SH-SY5Y (cell line): ENCODE measurements around the gene KCNN3.

Experiments
- GATA2 ChIP-seq: IDR thresholded peaks from 2 replicates; pipeline ENCODE4 v1.6.1; 2011; ENCODE audit warnings: mild to moderate bottlenecking, low read depth, low read length
- GATA3 ChIP-seq: IDR thresholded peaks from 2 replicates; pipeline ENCODE4 v1.6.1; 2011; ENCODE audit warnings: low read depth, mild to moderate bottlenecking, low read length, moderate library complexity

The KCNN3 gene

GRCh38 chr1:154767315-154768240 is 102.5 kb downstream of the KCNN3 start:
- TF ChIP-seq GATA3 (no peak), GATA2 (no peak)

- no peak for TF ChIP-seq GATA2
- no peak for TF ChIP-seq GATA3
These were observed 104.1 kb downstream of the KCNN3 start for GRCh38 chr1:154765970-154766369.

- no peak for TF ChIP-seq GATA3
- no peak for TF ChIP-seq GATA2
These were observed 105.3 kb downstream of the KCNN3 start for GRCh38 chr1:154764773-154765172.

GRCh38 chr1:154764181-154764580 is 105.9 kb downstream of the KCNN3 start:
- TF ChIP-seq GATA3 (no peak), GATA2 (no peak)

GRCh38 chr1:154760469-154760933 is 109.6 kb downstream of the KCNN3 start:
- TF ChIP-seq GATA3 (no peak), GATA2 (no peak)

- TF ChIP-seq GATA2 (no peak), GATA3 (no peak)
These were observed 110.3 kb downstream of the KCNN3 start for GRCh38 chr1:154759793-154760192.

- TF ChIP-seq GATA3 (no peak), GATA2 (no peak)
These were observed 110.9 kb downstream of the KCNN3 start for GRCh38 chr1:154759196-154759595.

- TF ChIP-seq GATA2 (no peak), GATA3 (no peak)
These were observed 111.7 kb downstream of the KCNN3 start for GRCh38 chr1:154758346-154758745.

GRCh38 chr1:154756793-154757548 is 113.1 kb downstream of the KCNN3 start:
- TF ChIP-seq GATA2 = no peak
- no peak for TF ChIP-seq GATA3

- no peak for TF ChIP-seq GATA3
- TF ChIP-seq GATA2 = no peak
These were observed 114.0 kb downstream of the KCNN3 start for GRCh38 chr1:154755858-154756730.

- no peak for TF ChIP-seq GATA3
- TF ChIP-seq GATA2 = no peak
These were observed 116.7 kb downstream of the KCNN3 start for GRCh38 chr1:154753426-154753825.

GRCh38 chr1:154752273-154753030 is 117.6 kb downstream of the KCNN3 start:
- TF ChIP-seq GATA2 = no peak
- no peak for TF ChIP-seq GATA3

- TF ChIP-seq GATA3 = no peak
- no peak for TF ChIP-seq GATA2
These were observed 118.4 kb downstream of the KCNN3 start for GRCh38 chr1:154751690-154752089.
